Upper lobe of left lung (tissue), 6 donors: ENCODE results near the gene SIX5. TPM values are rescaled to one million over a fixed set of nuclear protein-coding genes. Genes with fewer than 3 reads are reported as not detected.
A peak's percentile ranks its signal among the peaks of the same experiment; 100 is the strongest.
"Not testable (repeated sequence)": the region's sequence is repeated elsewhere in the genome, so short reads cannot be mapped to it uniquely, and the experiment has no call there.

Experiments
- ATAC-seq, 2 donors: fragments of 200-7000 bp; cut with Tn5 transposase; one replicate each; pipeline ENCODE4 v1.9.1; 2022; ENCODE audit warnings: mild to moderate bottlenecking in 2 of 2, moderate library complexity in 2 of 2; ENCODE audit not compliant: low FRiP score in 2 of 2
- DNase-seq, 2 donors: peaks; one replicate each; pipeline ENCODE4 v3.0.0-alpha.2; 2019 to 2020
- H3K27ac ChIP-seq, 4 donors: fragments of 200-600 bp; sonication (generic); one replicate each; pipeline ENCODE4 v1.5.1; 2016 to 2019
- H3K27me3 ChIP-seq, 4 donors: fragments of 200-600 bp; sonication (generic); one replicate each; pipeline ENCODE4 v1.5.1; 2017 to 2019
- H3K36me3 ChIP-seq, 4 donors: fragments of 200-600 bp; sonication (generic); one replicate each; pipeline ENCODE4 v1.5.1; 2016 to 2019
- H3K4me1 ChIP-seq, 4 donors: fragments of 200-600 bp; sonication (generic); one replicate each; pipeline ENCODE4 v1.5.1; 2018 to 2019
- H3K4me3 ChIP-seq, 4 donors: fragments of 200-600 bp; sonication (generic); one replicate each; pipeline ENCODE4 v1.5.1; 2017 to 2019; ENCODE audit warnings: mild to moderate bottlenecking in 2 of 4, moderate library complexity in 1 of 4
- H3K9me3 ChIP-seq, 4 donors: fragments of 200-600 bp; sonication (generic); one replicate each; pipeline ENCODE4 v1.5.1; 2018 to 2019
- CTCF ChIP-seq, 6 experiments: fragments of 450-650 bp in 4 of 6; fragments of 200-600 bp in 2 of 6; sonication (generic) in 2 of 6; IDR thresholded peaks; one replicate each; pipeline ENCODE4 v1.5.1; 2016 to 2019; ENCODE audit warnings: antibody characterized with exemption in 6 of 6
- EP300 ChIP-seq, 4 donors: sonication (generic); formaldehyde crosslinking; IDR thresholded peaks; one replicate each; pipeline ENCODE4 v1.5.1; 2017; ENCODE audit warnings: antibody characterized with exemption in 4 of 4, control low read depth in 2 of 4
- POLR2A ChIP-seq, 4 donors: fragments of 450-650 bp; IDR thresholded peaks; one replicate each; pipeline ENCODE4 v1.5.1; 2016 to 2017; ENCODE audit warnings: antibody characterized with exemption in 4 of 4, mild to moderate bottlenecking in 2 of 4
- POLR2AphosphoS5 ChIP-seq, 2 donors: sonication (generic); formaldehyde crosslinking; IDR thresholded peaks; one replicate each; pipeline ENCODE4 v1.5.1; 2017; ENCODE audit warnings: antibody characterized with exemption in 2 of 2
- WGBS, 2 donors: methylation state at CpG; one replicate each; pipeline ENCODE4 v1.1.5; 2017 to 2018; 5-methylcytosine and 5-hydroxymethylcytosine counted together
- total RNA-seq, 6 donors: library from RNA; depleted of rRNA in 4 of 6; stranded (reverse); fragments of >200 nt in 4 of 6; gene quantifications; one replicate each; pipeline versions ENCODE4 v1.1.0 to v1.2.1, GENCODE V29; 2016 to 2021
- donor health status: DM: no; HTN: no; CAD: no; lungs with moderate emphysema.
- donor health status: DM: no; HTN: yes; CAD: no; lungs with severe emphysema.

The SIX5 gene
- total RNA-seq, 6 donors from 2014 or later: 6.2 to 36.7 (median 17.8) TPM

- no peaks in the 10 kb centered on the region for H3K9me3 ChIP-seq
- DNase-seq: peak; percentile 94 to 98
- peak; percentile 98 to 99 for ATAC-seq
- peak within 1 kb of the TSS; percentile 81 to 88 (median 83) for H3K27ac ChIP-seq
- peaks cover 13 to 25% (median 16%) of the 10 kb centered on the region in 4 donors for H3K4me1 ChIP-seq
- H3K4me3 ChIP-seq: peak within 1 kb of the TSS; percentile 81 to 99 (median 90)
- no peaks in the 10 kb centered on the region for H3K27me3 ChIP-seq
- whole genome bisulfite sequencing, 2 donors: 1 to 2% methylated on average over 42 to 48 of the region's 48 CpGs
- peaks cover 0 to 3% (median 0%) of the 10 kb centered on the region in 4 donors for H3K36me3 ChIP-seq
- TF ChIP-seq POLR2A (IDR thresholded peaks at IDR 0.05) (peak in 2 of 4 donors; percentile 39 to 85), EP300 (IDR thresholded peaks at IDR 0.05) (peak in 1 of 4 donors; percentile 11), POLR2AphosphoS5 (IDR thresholded peaks at IDR 0.05) (peak; percentile 91), CTCF (IDR thresholded peaks at IDR 0.05) (no peak)
These were observed 38.4 kb downstream of the SIX5 start, which contains the start of gene FBXO46 for GRCh38 chr19:45730368-45731288. Gene FBXO46, minus strand, starts transcription at chr19:45730896. Its CDS starts 17,401 bp downstream, at chr19:45713495.

GRCh38 chr19:45729800-45730290 is 39.2 kb downstream of the SIX5 start:
- Histone ChIP-seq H3K4me1 (peaks cover 13 to 25% (median 16%) of the 10 kb centered on the region in 4 donors), H3K27me3 (no peaks in the 10 kb centered on the region), H3K4me3 (peak overlapping the region; percentile 81 to 99 (median 90)), H3K27ac (peak overlapping the region; percentile 81 to 88 (median 83)), H3K9me3 (no peaks in the 10 kb centered on the region), H3K36me3 (peaks cover 0 to 3% (median 0%) of the 10 kb centered on the region in 4 donors)
- WGBS, 2 donors: 18 to 22% methylated on average over 9 of the region's 10 CpGs
- TF ChIP-seq EP300 (IDR thresholded peaks at IDR 0.05) (no peak), POLR2A (IDR thresholded peaks at IDR 0.05) (no peak), CTCF (IDR thresholded peaks at IDR 0.05) (no peak), POLR2AphosphoS5 (IDR thresholded peaks at IDR 0.05) (no peak)
- DNase-seq: peak in 1 of 2 donors; percentile 44
- no peak for ATAC-seq

- not testable (repeated sequence) for H3K27me3 ChIP-seq, H3K27ac ChIP-seq, H3K9me3 ChIP-seq, DNase-seq, H3K36me3 ChIP-seq, H3K4me3 ChIP-seq, ATAC-seq
- 94 to 96% methylated on average over 18 of the region's 18 CpGs for WGBS, 2 donors
- H3K4me1 ChIP-seq: peaks cover 13 to 25% (median 16%) of the 10 kb centered on the region in 4 donors
These were observed 40.4 kb downstream of the SIX5 start for GRCh38 chr19:45728683-45729082.

GRCh38 chr19:45720065-45720464 is 49.0 kb downstream of the SIX5 start:
- ATAC-seq, H3K27me3 ChIP-seq, H3K4me3 ChIP-seq, H3K9me3 ChIP-seq, DNase-seq: not testable (repeated sequence)
- WGBS, 2 donors: 97 to 98% methylated on average over 9 to 11 of the region's 11 CpGs
- Histone ChIP-seq H3K36me3 (peaks cover 2 to 14% (median 7%) of the 10 kb centered on the region in 4 donors), H3K27ac (peak overlapping the region in 3 of 4 donors; percentile 19 to 67 (median 56)), H3K4me1 (peaks cover 16 to 26% (median 20%) of the 10 kb centered on the region in 4 donors)

- ATAC-seq (no peak), DNase-seq (no peak)
These were observed 50.9 kb downstream of the SIX5 start for GRCh38 chr19:45717983-45718650.

More at GRCh38 chr19:45717983-45718650, 50.9 kb downstream of the SIX5 start:
- H3K36me3 ChIP-seq: peaks cover 1 to 12% (median 6%) of the 10 kb centered on the region in 4 donors
- TF ChIP-seq POLR2A (IDR thresholded peaks at IDR 0.05) (no peak), POLR2AphosphoS5 (IDR thresholded peaks at IDR 0.05) (no peak), EP300 (IDR thresholded peaks at IDR 0.05) (no peak), CTCF (IDR thresholded peaks at IDR 0.05) (no peak)
- H3K4me1 ChIP-seq: peaks cover 16 to 26% (median 20%) of the 10 kb centered on the region in 4 donors
- 60 to 64% methylated on average over 12 of the region's 12 CpGs for whole genome bisulfite sequencing, 2 donors
- peak overlapping the region; percentile 90 to 95 (median 94) for H3K27ac ChIP-seq
- H3K9me3 ChIP-seq: no peaks in the 10 kb centered on the region
- no peaks in the 10 kb centered on the region for H3K27me3 ChIP-seq
- peak overlapping the region; percentile 26 to 74 (median 61) for H3K4me3 ChIP-seq
